GM18498 (cell line): ENCODE measurements around the gene BRMS1.
"Not testable (repeated sequence)": the region's sequence is repeated elsewhere in the genome, so short reads cannot be mapped to it uniquely, and the experiment has no call there.

Source experiments
- ATAC-seq: cut with Tn5 transposase; IDR thresholded peaks from one replicate; pipeline ENCODE4 v1.9.1; 2021; ENCODE audit warnings: mild to moderate bottlenecking, moderate library complexity; ENCODE audit not compliant: unreplicated experiment

The BRMS1 gene, protein sequence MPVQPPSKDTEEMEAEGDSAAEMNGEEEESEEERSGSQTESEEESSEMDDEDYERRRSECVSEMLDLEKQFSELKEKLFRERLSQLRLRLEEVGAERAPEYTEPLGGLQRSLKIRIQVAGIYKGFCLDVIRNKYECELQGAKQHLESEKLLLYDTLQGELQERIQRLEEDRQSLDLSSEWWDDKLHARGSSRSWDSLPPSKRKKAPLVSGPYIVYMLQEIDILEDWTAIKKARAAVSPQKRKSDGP

DNA sequence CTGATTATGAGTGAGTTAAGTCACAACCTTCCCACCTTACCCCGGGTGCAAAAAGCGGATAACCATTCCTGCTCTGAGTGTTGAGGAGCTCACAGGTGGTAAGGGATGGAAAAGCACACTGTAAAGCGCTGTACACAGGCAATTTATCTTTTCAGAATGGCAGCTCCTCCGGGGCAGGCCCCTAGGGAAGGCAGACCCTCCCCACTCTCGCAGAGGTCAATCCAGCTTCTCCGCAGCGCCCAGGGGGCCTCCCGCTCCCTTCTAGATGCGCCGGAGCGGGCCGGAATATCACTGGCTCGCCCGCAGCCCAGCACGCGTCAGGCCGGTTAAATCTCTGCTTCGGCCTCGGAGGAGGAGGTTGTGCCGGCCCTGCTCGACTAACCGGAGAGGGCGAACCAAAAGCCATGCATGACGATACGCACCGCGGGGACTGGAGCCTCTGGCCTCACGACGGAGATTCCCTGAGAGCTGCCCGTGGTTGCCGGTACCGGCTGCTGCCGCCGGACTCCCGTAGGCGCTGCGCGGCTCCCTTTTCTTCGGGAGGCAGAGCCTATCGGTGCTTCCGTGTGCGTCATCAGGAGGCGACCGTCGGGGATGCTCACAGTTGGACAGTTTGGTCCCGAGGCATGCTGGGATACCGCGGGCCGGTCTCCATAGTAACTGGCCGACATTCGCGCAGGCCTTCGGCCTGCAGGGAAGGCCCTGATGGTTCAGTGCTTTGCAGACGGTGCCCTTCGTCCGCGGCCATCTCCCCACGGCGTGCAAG lies at the start of gene BRMS1:
Gene BRMS1 (minus strand): TSS at position 555 of the 766 bp plus-strand sequence. CDS start 2,870 bp downstream, outside the sequence.
- peak; percentile 75 for ATAC-seq

DNA sequence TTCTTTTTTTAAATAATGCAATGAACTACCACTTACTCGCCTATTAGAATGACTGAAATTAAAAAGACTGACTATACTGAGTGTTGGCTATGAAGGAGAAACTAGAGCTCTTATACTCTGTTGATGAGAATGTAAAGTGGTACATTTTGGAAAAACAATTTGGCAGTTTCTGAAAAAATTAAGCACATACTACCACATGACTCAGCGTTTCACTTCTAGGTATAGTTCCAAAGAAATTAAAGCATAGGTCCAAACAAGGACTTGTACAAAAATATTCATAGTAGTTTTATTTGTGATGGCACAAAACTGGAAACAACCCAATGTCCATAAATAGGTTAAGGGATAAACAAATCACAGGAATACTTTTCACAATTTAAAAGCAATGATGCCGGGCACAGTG lies 49.0 kb upstream of the BRMS1 start:
- ATAC-seq: no peak

DNA sequence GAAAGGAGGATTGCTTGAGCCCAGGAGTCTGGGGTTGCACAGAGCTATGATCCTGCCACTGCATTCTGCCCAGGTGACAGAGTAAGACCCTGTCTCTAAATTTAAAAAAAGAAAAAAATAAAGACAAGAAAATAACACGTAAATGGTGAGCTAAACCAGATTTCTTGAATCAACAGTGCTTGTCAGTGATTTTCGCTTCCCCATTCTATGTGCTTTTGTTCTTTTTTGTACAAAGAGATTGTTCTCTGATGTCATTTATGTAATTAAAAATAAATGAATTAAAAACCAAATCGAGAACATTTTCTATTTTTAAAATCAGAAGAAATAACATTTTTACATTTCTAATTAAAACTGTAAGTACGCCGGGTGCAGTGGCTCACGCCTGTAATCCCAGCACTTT lies 46.4 kb upstream of the BRMS1 start:
- ATAC-seq: no peak

DNA sequence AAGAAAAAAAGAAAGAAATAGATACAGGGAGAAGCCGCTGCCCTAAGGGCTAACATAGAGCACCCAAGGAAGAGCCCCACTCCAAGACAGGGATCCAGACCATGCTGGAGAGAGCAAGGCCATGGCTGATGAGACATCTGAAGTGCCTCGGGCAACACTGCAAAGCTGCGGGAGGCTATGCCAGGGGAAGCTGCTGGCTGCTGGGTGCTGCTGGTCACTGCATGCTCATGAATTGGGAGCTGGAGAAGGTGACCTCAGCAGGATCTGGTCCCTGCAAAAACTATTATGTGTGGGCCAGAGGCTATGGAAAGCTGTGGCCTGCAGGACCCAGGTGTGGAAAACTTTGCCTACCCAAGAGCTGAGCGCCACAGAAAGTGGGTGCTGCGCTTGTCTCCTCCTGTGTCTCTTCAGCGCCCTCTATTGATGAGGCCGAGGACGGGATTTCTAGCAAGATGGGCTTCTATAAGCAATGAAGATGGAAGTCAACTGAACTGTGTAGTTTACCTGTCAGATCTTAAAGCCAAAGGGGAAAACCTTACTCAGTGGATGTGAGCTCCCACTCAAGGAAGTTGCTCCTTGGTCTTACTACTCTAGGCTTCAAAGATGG lies 44.0 kb upstream of the BRMS1 start:
- no peak for ATAC-seq

DNA sequence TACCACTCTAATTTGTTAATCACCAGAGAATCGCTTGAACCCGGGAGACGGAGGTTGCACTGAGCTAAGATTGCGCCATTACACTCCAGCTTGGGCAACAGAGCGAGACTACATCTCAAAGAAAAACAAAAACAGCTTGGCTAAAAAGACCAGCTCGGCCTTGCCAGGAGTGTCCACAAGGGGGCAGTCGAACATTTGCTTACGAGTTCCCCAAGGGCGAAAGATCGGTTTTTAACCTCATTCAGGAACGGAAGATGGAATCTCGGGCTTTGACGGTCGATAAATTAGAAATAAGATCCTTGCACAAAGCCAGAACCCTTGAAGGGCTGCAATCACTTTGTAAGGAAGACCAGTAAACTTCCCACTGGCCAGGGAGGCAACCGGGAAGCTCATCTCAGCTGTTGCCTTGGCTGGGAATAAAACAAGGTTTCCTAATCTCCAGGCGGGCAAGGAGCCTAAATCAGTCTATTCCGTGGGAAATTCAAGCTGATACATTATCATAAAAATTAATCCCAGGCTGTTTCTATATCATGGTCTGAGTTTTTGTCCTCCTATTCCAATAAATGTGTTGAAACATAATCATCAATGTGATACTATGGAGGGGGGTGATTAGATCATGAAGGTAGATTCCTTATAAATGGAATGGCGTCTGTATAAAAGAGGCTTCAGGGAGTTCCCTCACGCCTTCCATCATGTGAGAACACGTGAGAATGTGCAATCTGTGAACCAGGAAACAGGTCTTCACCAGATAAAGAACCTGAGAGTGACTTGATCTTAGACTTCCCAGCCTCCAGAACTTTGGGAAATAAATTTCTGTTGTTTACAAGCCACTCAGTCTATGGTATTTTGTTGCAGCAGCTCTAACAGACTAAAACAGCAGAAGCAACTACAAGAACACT lies 41.5 kb upstream of the BRMS1 start:
- ATAC-seq: no peak

DNA sequence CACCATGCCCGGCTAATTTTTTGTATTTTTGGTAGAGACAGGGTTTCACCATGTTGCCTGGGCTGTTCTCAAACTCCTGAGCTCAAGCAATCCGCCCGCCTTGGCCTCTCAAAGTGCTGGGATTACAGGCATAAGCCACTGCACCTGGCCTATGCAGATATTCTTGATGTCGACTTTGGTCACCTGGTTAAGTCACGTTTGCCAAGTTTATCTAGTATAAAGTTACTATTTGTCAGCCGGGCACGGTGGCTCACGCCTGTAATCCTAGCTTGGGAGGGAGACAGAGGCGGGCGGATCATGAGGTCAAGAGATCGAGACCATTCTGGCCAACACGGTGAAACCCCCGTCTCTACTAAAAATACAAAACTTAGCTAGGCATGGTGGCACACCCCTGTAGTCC lies 39.4 kb upstream of the BRMS1 start:
- not testable (repeated sequence) for ATAC-seq

DNA sequence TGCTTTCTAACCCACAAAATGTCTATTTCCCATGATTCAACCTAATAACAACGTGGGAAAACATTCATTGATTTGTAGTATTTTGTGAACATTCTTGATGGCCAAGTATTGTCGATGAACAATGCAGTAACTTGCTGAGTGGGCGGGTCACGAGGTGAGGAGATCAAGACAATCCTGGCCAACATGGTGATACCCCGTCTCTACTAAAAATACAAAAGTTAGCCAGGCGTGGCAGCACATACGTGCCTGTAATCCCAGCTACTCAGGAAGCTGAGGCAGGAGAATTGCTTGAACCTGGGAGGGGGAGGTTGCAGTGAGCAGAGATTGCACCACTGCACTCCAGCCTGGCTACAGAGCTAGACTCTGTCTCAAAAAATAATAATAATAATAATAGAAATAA lies 35.4 kb upstream of the BRMS1 start:
- not testable (repeated sequence) for ATAC-seq

DNA sequence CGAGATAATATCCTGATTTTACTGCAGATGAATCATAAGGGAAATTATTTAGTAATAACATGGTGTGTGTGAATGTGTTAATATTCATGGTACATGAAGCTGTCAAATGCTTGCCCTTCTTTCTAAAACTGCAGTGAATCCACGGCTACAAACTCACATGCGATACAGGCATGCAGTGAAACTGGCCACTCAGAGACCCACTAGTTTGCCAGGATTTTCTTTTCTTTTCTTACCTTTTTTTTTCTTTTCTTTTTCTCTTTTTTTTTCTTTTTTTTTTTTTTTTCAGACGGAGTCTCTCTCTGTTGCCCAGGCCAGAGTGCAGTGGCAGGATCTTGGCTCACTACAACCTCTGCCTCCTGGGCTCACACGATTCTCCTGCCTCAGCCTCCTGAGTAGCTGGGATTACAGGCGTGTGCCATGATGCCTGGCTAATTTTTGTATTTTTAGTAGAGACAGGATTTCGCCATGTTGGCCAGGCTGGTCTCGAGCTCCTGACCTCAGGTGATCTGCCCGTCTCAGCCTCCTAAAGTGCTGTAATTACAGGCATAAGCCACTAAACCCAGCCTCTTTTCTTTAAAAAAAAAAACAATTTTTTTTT lies 28.9 kb upstream of the BRMS1 start:
- not testable (repeated sequence) for ATAC-seq

DNA sequence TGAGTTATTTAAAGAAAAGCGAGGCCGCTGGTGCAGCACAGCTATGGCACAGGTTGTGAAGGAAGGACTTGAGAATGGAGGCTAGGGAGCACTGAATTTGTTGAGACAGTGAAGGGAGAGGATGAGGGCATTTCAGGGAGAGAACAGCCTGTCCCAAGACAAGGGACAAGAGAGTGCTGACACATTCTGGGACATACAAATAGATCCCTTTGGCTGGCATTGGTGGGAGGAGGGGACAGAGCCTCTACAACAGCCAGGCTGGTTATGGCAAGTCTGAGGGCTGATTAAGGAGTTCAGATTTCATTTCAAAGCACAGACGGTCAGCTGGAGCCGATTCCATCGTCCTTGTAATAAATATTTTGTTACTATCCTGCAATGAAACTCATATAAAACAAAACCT lies 28.4 kb upstream of the BRMS1 start:
- no peak for ATAC-seq

DNA sequence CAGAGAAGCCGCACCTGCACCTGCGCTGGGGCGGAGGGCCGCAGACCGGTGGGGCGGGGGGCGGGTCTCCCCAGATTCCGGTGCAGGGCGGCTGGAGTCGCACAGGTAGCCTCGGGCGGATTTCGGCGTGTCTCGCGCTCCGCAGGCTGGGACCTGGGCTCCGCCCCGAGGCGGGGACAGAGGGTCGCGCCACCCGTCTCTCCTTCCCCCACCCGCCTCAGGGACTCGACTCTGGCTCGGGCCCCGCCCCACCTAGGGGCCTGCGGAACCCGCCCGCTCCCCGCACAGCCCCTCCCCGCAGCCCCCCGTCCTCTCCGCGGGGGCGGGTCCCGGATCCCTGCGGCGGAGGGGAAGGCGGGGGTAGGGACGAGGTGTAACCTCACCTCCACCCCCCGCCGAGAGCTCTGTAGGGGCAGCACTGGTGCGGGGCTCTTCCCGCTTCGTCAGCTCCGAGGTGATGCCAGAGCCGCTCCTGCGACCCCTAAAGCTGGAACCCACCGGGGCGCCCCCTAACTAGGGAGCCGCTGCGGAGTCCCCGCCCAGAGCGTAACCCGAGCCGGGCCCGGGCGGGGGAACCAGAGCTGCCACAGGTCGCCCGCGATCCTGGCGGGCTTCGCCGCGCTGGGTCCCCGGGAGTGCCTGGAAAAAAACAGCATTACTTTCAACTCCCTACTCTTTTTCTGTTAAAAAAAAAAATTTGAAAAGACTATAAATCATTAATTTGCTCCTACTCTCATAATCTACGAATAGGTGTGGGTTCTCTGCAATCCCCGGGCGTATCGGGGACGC lies 26.9 kb upstream of the BRMS1 start, which contains the start of gene SLC29A2:
Gene SLC29A2 (minus strand): TSS at position 134 of the 789 bp plus-strand sequence. CDS start 169 bp downstream, outside the sequence.
- ATAC-seq: peak; percentile 65

DNA sequence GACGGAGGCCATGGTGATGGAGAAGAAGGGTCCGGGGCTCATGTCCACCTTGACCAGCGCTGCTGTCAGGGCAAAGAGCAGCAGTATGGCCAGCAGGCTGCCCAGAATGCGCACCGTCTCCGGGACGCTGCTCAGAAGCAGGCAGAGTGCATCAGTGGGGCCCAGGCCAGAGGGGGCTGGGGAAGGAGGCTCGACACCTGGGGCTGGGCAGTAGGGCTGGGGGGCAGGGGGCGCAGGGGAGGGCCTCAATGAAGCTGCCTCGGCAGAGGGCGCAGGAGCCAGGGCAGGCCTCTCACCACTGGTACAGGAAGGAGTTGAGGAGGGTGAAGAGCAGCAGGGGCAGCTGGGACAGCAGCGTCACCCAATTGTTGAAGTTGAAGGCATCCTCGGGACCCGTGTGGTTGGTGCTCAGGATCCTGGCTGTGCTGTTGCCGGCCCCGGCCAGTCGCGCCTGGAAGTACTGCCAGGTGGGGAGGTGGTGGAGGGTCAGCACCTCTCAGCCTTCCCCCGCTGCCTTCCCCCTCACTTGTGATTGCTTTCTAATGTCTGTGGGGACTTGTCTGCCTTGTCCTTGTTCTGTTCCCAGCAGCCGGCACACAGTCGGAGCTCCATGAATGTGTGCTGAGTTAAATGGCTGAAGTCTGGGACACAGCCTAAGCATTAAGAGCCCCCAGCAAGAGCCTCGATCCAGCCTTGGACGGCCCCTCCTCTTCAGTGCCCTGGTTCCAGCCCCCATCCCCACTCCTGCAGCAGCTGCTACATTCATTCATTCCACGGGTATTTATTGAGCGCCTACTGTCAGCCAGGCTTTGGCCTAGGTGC lies 24.4 kb upstream of the BRMS1 start:
- no peak for ATAC-seq

DNA sequence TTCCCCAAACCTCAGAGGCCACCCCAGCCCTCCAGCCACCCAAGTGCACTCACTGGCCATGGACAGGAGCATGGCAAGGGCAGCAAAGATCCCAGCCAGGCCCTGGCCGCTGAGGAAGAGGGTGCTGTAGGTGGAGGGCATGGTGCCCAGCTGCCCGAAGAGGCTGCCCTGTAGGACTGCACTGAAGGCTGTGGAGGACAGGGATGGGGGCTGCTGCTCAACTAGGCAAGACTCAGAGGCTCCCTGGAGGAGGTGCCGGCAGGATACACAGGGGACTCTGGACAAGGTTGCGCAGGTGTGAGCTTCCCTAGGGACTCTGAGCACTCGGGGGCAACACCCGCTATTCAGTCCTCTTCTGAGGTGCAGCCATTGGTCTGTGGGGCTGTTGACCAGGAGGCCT lies 23.6 kb upstream of the BRMS1 start:
- no peak for ATAC-seq

DNA sequence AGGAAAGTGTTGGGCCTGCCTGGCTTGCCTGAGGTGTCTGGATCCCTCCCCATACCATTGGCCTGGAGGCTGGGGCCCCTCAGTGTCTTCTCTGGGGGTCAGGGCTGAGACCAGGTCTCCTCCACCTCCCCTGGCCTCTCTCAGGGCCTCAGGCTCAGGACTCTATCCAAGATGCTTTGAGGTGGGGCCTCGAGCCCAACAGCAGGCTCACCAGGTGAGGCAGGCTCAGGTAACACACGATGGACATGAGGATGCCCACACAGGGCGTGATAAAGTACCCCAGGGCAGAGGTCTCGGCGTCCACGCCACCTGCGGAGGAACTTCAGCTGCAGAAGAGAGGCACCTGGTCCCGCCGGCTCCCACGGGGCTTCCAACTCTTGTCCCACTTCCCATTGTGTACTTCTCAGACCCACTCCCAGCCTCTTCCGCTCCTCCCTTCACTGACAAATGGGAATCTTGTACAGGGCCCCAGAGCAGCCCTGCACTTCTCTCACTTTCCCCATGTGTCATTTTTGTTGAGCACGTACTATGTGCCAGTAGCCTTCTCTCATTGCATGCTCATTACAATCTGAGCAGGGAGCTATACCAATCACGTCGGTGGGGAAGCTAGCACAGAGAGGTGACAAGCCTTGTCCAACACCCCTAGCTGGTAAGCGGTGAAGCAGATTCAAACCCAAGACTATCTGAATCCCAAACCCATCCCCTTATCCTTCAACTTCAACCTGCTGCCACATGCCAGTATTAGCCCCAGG lies 22.8 kb upstream of the BRMS1 start:
- no peak for ATAC-seq

DNA sequence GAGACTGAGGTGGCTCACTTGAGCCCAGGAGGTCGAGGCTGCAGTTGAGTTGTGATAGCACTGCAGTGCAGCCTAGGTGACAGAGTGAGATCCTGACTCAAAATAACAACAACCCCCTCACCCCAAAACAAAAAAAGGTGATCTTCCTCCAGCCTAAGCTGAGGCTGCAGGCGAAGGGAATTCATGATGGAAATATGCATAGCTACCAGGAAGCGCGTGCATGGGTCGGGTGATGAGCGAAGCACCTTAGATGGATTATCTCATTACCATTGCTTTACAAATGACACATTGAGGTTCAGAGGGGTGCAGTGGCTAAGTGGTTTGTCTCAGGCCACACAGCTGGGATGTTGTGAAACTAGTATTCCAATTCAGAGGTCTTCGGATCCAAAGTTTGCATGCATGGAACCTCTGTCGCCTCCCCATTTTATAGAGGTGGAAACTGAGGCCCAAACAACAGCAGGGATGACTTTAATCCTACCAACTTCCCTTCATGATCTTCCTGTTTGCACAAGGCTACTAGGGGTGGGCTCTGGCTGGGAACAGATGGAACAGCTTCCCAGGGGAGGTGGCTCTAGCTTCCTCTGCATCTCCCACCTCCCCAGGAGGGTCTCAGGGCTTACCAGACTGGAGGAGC lies 22.1 kb upstream of the BRMS1 start:
- ATAC-seq: no peak

DNA sequence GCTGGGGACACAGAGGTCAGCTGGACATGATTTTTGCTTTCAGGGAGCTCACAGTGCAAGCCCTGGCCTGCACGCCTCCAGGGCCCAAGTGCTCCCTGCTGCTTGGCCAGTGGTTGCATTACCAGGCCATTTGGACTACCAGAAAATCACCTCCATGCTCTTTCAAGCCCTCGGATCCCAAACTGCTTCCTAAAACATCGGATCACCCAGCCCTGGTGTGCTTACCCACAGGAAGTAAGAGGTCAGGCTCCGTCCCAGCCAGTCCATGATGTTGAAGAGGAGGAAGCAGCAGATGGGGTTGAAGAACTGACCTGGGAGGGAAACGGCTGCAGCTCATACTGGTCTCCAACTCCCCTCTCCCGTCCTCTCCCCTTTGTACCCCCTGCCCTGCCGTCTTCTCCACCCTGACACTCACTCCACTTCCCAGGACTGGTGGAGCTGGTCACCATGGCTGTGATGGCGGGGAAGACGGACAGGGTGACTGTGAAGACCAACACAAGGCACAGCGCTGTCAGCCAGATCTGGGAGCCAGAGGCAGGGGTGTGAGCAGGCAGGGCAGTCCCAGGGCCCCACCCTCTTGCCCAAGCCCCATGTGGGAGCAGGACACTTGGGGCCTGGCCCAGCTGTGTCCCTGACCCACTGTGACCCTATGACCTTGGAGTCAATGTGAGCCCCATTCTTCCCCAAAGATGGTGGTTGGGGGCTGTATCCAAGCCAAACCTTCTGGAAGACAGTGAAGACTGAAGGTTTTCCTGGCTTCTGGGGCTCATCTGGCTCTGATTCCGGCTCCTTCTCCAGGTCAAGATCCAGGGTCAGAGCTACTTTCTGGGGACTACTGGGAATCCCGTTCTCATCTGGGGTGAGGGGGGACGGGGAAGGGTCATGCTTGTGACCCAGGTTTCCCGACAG lies 21.1 kb upstream of the BRMS1 start:
- no peak for ATAC-seq

DNA sequence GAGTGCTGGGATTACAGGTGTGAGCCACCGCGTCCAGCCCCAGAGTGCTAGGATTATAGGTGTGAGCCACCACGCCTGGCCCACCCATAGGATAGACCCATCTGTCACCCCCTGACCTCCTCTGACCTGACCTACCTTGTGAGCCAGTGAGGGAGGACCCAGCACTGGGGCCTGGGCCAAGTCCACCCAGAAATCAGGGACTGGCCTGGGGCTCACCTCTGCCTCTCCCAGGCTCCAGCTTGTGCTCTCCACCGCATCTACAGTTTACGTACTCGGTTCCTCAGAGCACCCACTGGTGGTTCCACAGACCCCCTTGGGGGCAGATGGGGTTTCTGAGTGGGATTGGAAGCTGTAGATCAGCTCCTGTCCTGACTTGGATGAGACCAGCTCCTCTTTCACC lies 20.3 kb upstream of the BRMS1 start:
- no peak for ATAC-seq
